IMR-90 (cell line): Measurements from ENCODE around the gene AKR1E2. TPM values are rescaled to one million over a fixed set of nuclear protein-coding genes. Genes with fewer than 3 reads are reported as not detected.

ENCODE experiments used
- ATAC-seq: fragments of 200-7000 bp; cut with Tn5 transposase; 2 replicates; pipeline ENCODE4 v1.9.1; 2020; ENCODE audit warnings: low read depth, mild to moderate bottlenecking, moderate library complexity
- BruUV-seq: library from RNA; stranded (reverse); fragments of 400-500 nt; replicated peaks from 2 replicates; lab custom pipeline; 2021; lab: Mats Ljungman, UMichigan
- CTCF ChIA-PET: fragments of 300-600 bp; formaldehyde crosslinking; extraction: SDS; loops from one replicate; lab custom pipeline; 2021; ENCODE audit warnings: antibody characterized with exemption; lab: Yijun Ruan, JAX
- POLR2A ChIA-PET: fragments of 300-600 bp; sonication (Branson Sonifier 250); formaldehyde crosslinking; loops from one replicate; lab custom pipeline; 2022; ENCODE audit warnings: antibody characterized with exemption; ENCODE audit not compliant: unreplicated experiment; lab: Charles Lee
- DNase-seq: peaks from one replicate; pipeline ENCODE4 v3.0.0; 2013
- H2AFZ ChIP-seq: replicated peaks from 2 replicates; pipeline ENCODE3; 2013; ENCODE audit warnings: low read length, mild to moderate bottlenecking; ENCODE audit not compliant: poor library complexity
- H2AK5ac ChIP-seq: 2 replicates; pipeline ENCODE4 v1.6.1; 2013; ENCODE audit warnings: low read depth, low read length, inconsistent platforms
- H2AK9ac ChIP-seq: replicated peaks from 2 replicates; pipeline ENCODE3; 2013; ENCODE audit warnings: mild to moderate bottlenecking, low read depth, low read length, moderate library complexity; ENCODE audit not compliant: poor library complexity
- H2BK120ac ChIP-seq: 2 replicates; pipeline ENCODE4 v1.6.1; 2013; ENCODE audit warnings: low read depth, low read length, inconsistent platforms
- H2BK15ac ChIP-seq: 3 replicates; pipeline ENCODE4 v1.6.1; 2013; ENCODE audit warnings: low read depth, low read length, inconsistent platforms
- H2BK20ac ChIP-seq: 2 replicates; pipeline ENCODE4 v1.6.1; 2013; ENCODE audit warnings: low read depth, mild to moderate bottlenecking, inconsistent platforms, low read length, moderate library complexity
- H2BK5ac ChIP-seq: 2 replicates; pipeline ENCODE4 v1.6.1; 2013; ENCODE audit warnings: mild to moderate bottlenecking, low read depth, low read length, inconsistent platforms; ENCODE audit not compliant: poor library complexity, severe bottlenecking
- H3K14ac ChIP-seq: replicated peaks from 2 replicates; pipeline ENCODE4 v1.6.1; 2013; ENCODE audit warnings: low read depth, low read length, inconsistent platforms
- H3K18ac ChIP-seq: 2 replicates; pipeline ENCODE4 v1.6.1; 2013; ENCODE audit warnings: low read depth, low read length, control low read depth
- H3K23ac ChIP-seq: 2 replicates; pipeline ENCODE4 v1.6.1; 2013; ENCODE audit warnings: low read depth, low read length, inconsistent platforms
- H3K27ac ChIP-seq: 2 replicates; pipeline ENCODE4 v1.5.1; 2013; ENCODE audit warnings: mild to moderate bottlenecking, control low read depth, low read length; ENCODE audit not compliant: insufficient read depth
- H3K27me3 ChIP-seq: 2 replicates; pipeline ENCODE4 v1.6.1; 2013; ENCODE audit warnings: low read length; ENCODE audit not compliant: control insufficient read depth, insufficient read depth
- H3K36me3 ChIP-seq: 2 replicates; pipeline ENCODE4 v1.6.1; 2013; ENCODE audit warnings: low read length, mixed read lengths; ENCODE audit not compliant: control insufficient read depth, insufficient read depth
- H3K4ac ChIP-seq: 2 replicates; pipeline ENCODE4 v1.6.1; 2013; ENCODE audit warnings: low read depth, low read length, inconsistent platforms
- H3K4me1 ChIP-seq: 2 replicates; pipeline ENCODE4 v1.6.1; 2013; ENCODE audit warnings: low read length, mixed read lengths; ENCODE audit not compliant: control insufficient read depth, insufficient read depth
- H3K4me2 ChIP-seq: 2 replicates; pipeline ENCODE4 v1.6.1; 2013; ENCODE audit warnings: low read depth, mild to moderate bottlenecking, control low read depth, low read length, moderate library complexity
- H3K4me3 ChIP-seq: 2 replicates; pipeline ENCODE4 v1.5.1; 2013; ENCODE audit warnings: low read depth, mild to moderate bottlenecking, control low read depth, low read length, moderate library complexity; ENCODE audit not compliant: insufficient read depth
- H3K56ac ChIP-seq: 2 replicates; pipeline ENCODE4 v1.6.1; 2013; ENCODE audit warnings: low read length, inconsistent platforms; ENCODE audit not compliant: insufficient read depth; ENCODE audit errors: extremely low read depth
- H3K79me1 ChIP-seq, 2 experiments: 2 replicates each; pipeline ENCODE4 v1.6.1; 2013; ENCODE audit warnings: low read length in 2 of 2, inconsistent platforms in 1 of 2, low read depth in 1 of 2
- H3K9ac ChIP-seq: 2 replicates; pipeline ENCODE4 v1.6.1; 2013; ENCODE audit warnings: low read depth, low read length, control low read depth
- H3K9me1 ChIP-seq: 2 replicates; pipeline ENCODE4 v1.6.1; 2013; ENCODE audit warnings: low read length, inconsistent platforms; ENCODE audit not compliant: insufficient read depth
- H3K9me3 ChIP-seq: 2 replicates; pipeline ENCODE4 v1.6.1; 2013; ENCODE audit warnings: low read length; ENCODE audit not compliant: control insufficient read depth, insufficient read depth
- H4K20me1 ChIP-seq: 2 replicates; pipeline ENCODE4 v1.6.1; 2013; ENCODE audit warnings: low read length, inconsistent platforms; ENCODE audit not compliant: insufficient read depth
- H4K5ac ChIP-seq: 2 replicates; pipeline ENCODE4 v1.6.1; 2013; ENCODE audit warnings: mild to moderate bottlenecking, low read depth, low read length, control low read depth
- H4K8ac ChIP-seq, 2 experiments: 2 replicates each; pipeline ENCODE4 v1.6.1; 2013; ENCODE audit warnings: low read depth in 2 of 2, low read length in 2 of 2, control low read depth in 1 of 2, inconsistent platforms in 1 of 2
- H4K91ac ChIP-seq: 2 replicates; pipeline ENCODE4 v1.6.1; 2013; ENCODE audit warnings: low read depth, low read length, inconsistent platforms; ENCODE audit not compliant: insufficient read depth
- BHLHE40 ChIP-seq: fragments of 150-350 bp; IDR thresholded peaks from 2 replicates; pipeline ENCODE4 v1.6.1; 2016; ENCODE audit warnings: mild to moderate bottlenecking, low read depth, low read length
- CEBPB ChIP-seq: IDR thresholded peaks from 2 replicates; pipeline ENCODE4 v1.6.1; 2012; ENCODE audit warnings: low read depth, low read length, improper control_type of control experiment
- CHD1 ChIP-seq: IDR thresholded peaks from 2 replicates; pipeline ENCODE4 v1.6.1; 2012; ENCODE audit warnings: low read depth, low read length, improper control_type of control experiment
- FOS ChIP-seq: fragments of 150-350 bp; IDR thresholded peaks from 2 replicates; pipeline ENCODE4 v1.6.1; 2016; ENCODE audit warnings: low read depth, low read length
- MAFK ChIP-seq: IDR thresholded peaks from 2 replicates; pipeline ENCODE4 v1.6.1; 2012; ENCODE audit warnings: low read depth, low read length, improper control_type of control experiment
- MAZ ChIP-seq: IDR thresholded peaks from 2 replicates; pipeline ENCODE4 v1.6.1; 2012; ENCODE audit warnings: low read depth, mild to moderate bottlenecking, low read length, improper control_type of control experiment, moderate library complexity, borderline replicate concordance
- MXI1 ChIP-seq: IDR thresholded peaks from 2 replicates; pipeline ENCODE4 v1.6.1; 2012; ENCODE audit warnings: low read depth, mild to moderate bottlenecking, low read length, moderate library complexity, borderline replicate concordance
- NFE2L2 ChIP-seq: fragments of 150-350 bp; IDR thresholded peaks from 2 replicates; pipeline ENCODE4 v1.6.1; 2016; ENCODE audit warnings: low read depth, mild to moderate bottlenecking, low read length
- POLR2A ChIP-seq: IDR thresholded peaks from 2 replicates; pipeline ENCODE4 v1.6.1; 2012; ENCODE audit warnings: mild to moderate bottlenecking, low read depth, low read length
- RAD21 ChIP-seq: IDR thresholded peaks from 2 replicates; pipeline ENCODE4 v1.6.1; 2012; ENCODE audit warnings: low read length, improper control_type of control experiment
- RCOR1 ChIP-seq: IDR thresholded peaks from 2 replicates; pipeline ENCODE4 v1.6.1; 2012; ENCODE audit warnings: mild to moderate bottlenecking, low read length, improper control_type of control experiment; ENCODE audit not compliant: insufficient replicate concordance
- RFX5 ChIP-seq: IDR thresholded peaks from 2 replicates; pipeline ENCODE4 v1.8.0; 2012; ENCODE audit warnings: low read depth, mild to moderate bottlenecking, low read length, moderate library complexity
- SMC3 ChIP-seq: fragments of 150-350 bp; IDR thresholded peaks from 2 replicates; pipeline ENCODE4 v1.6.1; 2016; ENCODE audit warnings: low read depth, mild to moderate bottlenecking, antibody characterized with exemption, low read length, moderate library complexity
- WGBS, 2 experiments: methylation state at CpG; one replicate each; pipeline versions ENCODE4 v1.1.5 to v1.1.7; 2013; ENCODE audit warnings: missing lambda C conversion rate in 2 of 2; ENCODE audit not compliant: insufficient read length in 1 of 2; ENCODE audit errors: extremely low coverage in 2 of 2; 5-methylcytosine and 5-hydroxymethylcytosine counted together
- dilution Hi-C: fragments of 300-500 bp; cut with HindIII; formaldehyde crosslinking; loops from one replicate; pipeline ENCODE4 v1.14.3; 2018; ENCODE audit warnings: low sequenced_read_pairs; ENCODE audit not compliant: unreplicated experiment
- in situ Hi-C: fragments of 300-500 bp; cut with MboI; formaldehyde crosslinking; loops from 3 replicates; pipeline ENCODE4 v1.14.3; 2019; ENCODE audit warnings: low sequenced_read_pairs, inconsistent platforms, mixed read lengths
- intact Hi-C: fragments of 100-400 bp; cut with micrococcal nuclease; formaldehyde crosslinking; loops from 2 replicates; pipeline ENCODE4 v1.10.0; 2022
- polyA plus RNA-seq, 3 experiments: library from polyadenylated mRNA; depleted of rRNA; stranded (reverse); fragments of >200 nt; gene quantifications; 2 replicates each; pipeline ENCODE4 v1.2.3, GENCODE V29; 2012; ENCODE audit warnings: low replicate concordance in 1 of 3
- total RNA-seq: library from RNA; depleted of rRNA; stranded (reverse); fragments of >200 nt; gene quantifications from 2 replicates; pipeline ENCODE4 v1.2.3, GENCODE V29; 2012
- TF ChIP-seq, protein P1 (sequence below): conservative IDR thresholded peaks from 2 replicates; pipeline ENCODE4 v1.5.1; 2012; ENCODE audit warnings: mild to moderate bottlenecking, low read depth, low read length, improper control_type of control experiment
- TF ChIP-seq, protein P2 (sequence below): fragments of 150-350 bp; IDR thresholded peaks from 2 replicates; pipeline ENCODE4 v1.6.1; 2016; ENCODE audit warnings: low read depth, mild to moderate bottlenecking, low read length, moderate library complexity, borderline replicate concordance
- TF ChIP-seq, protein P3 (sequence below): fragments of 150-350 bp; IDR thresholded peaks from 2 replicates; pipeline ENCODE4 v1.6.1; 2017; ENCODE audit warnings: mild to moderate bottlenecking, antibody characterized with exemption, low read length, low read depth

AKR1E2 gene
- total and polyA plus RNA-seq, 2 of the 4 experiments (the other 2 are of a cell fraction) = 1.2 to 3.4 TPM

DNA sequence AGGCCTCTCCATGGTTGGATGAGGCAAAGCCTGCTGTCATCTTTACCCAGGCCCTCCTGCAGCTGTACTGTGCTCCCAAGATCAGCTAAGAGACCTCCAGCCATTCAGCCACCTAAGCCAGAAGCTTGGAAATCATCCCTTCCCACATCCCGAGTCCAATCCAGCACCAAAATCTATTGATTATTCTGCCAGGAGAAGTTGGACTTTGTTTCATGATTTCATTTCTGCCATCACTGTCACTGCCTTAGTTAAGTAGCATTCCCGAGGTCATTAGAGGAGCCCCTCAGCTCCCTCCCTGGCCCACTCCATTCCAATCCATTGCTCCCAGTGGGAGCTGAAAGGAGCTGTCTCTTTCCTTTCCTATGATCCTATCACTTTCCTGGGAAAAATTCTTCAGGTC, 14.1 kb downstream of the AKR1E2 start:
- Histone ChIP-seq H2AFZ (no peak overlapping the region), H3K56ac (no peak overlapping the region), H3K9ac (no peak overlapping the region), H2BK15ac (no peak overlapping the region), H3K27me3 (no peaks in the 10 kb centered on the region), H2AK5ac (no peak overlapping the region), H3K4me1 (no peaks in the 10 kb centered on the region), H3K27ac (no peak overlapping the region), H2BK20ac (no peak overlapping the region), H3K36me3 (no peaks in the 10 kb centered on the region), H4K8ac (no peak overlapping the region), H3K18ac (no peak overlapping the region), H3K4me2 (no peak overlapping the region), H3K4me3 (no peak overlapping the region), H3K9me1 (peaks cover 9% of the 10 kb centered on the region; the same call in 1 of the 2 replicates), H4K20me1 (no peaks in the 10 kb centered on the region), H2BK120ac (no peak overlapping the region), H3K79me1 (no peaks in the 10 kb centered on the region), H2BK5ac (no peak overlapping the region), H2AK9ac (no peak overlapping the region), H3K14ac (no peak overlapping the region), H4K91ac (no peak overlapping the region), H3K23ac (no peak overlapping the region), H3K9me3 (no peaks in the 10 kb centered on the region), H4K5ac (no peak overlapping the region), H3K4ac (no peak overlapping the region)
- dilution Hi-C loops (no loop called here), intact Hi-C loops (no loop called here), in situ Hi-C loops (loop anchor here (10.0 to 25.0 kb wide), 4 partner anchors 445 to 1022 kb away; no protein-coding TSS in a partner anchor)
- POLR2A ChIA-PET = no interaction called here
- BruUV-seq = no TSS peak
- no peak for TF ChIP-seq RAD21
- no peak for TF ChIP-seq SMC3
- no peak for TF ChIP-seq NFE2L2
- TF ChIP-seq POLR2A = no peak
- no peak for TF ChIP-seq CHD1
- TF ChIP-seq, protein P1, sequence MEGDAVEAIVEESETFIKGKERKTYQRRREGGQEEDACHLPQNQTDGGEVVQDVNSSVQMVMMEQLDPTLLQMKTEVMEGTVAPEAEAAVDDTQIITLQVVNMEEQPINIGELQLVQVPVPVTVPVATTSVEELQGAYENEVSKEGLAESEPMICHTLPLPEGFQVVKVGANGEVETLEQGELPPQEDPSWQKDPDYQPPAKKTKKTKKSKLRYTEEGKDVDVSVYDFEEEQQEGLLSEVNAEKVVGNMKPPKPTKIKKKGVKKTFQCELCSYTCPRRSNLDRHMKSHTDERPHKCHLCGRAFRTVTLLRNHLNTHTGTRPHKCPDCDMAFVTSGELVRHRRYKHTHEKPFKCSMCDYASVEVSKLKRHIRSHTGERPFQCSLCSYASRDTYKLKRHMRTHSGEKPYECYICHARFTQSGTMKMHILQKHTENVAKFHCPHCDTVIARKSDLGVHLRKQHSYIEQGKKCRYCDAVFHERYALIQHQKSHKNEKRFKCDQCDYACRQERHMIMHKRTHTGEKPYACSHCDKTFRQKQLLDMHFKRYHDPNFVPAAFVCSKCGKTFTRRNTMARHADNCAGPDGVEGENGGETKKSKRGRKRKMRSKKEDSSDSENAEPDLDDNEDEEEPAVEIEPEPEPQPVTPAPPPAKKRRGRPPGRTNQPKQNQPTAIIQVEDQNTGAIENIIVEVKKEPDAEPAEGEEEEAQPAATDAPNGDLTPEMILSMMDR = no peak
- TF ChIP-seq, protein P2, sequence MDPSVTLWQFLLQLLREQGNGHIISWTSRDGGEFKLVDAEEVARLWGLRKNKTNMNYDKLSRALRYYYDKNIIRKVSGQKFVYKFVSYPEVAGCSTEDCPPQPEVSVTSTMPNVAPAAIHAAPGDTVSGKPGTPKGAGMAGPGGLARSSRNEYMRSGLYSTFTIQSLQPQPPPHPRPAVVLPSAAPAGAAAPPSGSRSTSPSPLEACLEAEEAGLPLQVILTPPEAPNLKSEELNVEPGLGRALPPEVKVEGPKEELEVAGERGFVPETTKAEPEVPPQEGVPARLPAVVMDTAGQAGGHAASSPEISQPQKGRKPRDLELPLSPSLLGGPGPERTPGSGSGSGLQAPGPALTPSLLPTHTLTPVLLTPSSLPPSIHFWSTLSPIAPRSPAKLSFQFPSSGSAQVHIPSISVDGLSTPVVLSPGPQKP = no peak
- no peak for TF ChIP-seq MAZ
- TF ChIP-seq CEBPB = no peak
- TF ChIP-seq FOS = no peak
- no peak for TF ChIP-seq MXI1
- TF ChIP-seq, protein P3, sequence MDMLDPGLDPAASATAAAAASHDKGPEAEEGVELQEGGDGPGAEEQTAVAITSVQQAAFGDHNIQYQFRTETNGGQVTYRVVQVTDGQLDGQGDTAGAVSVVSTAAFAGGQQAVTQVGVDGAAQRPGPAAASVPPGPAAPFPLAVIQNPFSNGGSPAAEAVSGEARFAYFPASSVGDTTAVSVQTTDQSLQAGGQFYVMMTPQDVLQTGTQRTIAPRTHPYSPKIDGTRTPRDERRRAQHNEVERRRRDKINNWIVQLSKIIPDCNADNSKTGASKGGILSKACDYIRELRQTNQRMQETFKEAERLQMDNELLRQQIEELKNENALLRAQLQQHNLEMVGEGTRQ = no peak
- no peak for TF ChIP-seq BHLHE40
- no peak for TF ChIP-seq RCOR1
- TF ChIP-seq MAFK = no peak
- TF ChIP-seq RFX5 = no peak
- ATAC-seq = no peak
- CTCF ChIA-PET = interaction anchor here (1.5 kb wide), 1 partner anchor 25 kb away, joined by 4 read pairs; no protein-coding TSS in a partner anchor
- DNase-seq = no peak
- no CpG with 5 or more reads among the region's 2 CpGs for WGBS, 2 experiments
